LNCAP (cell line): ENCODE data around the gene SLC18A3.

Experiments
- TF ChIP-seq, protein P1 (sequence below): fragments of 450-650 bp; IDR thresholded peaks from 2 replicates; pipeline ENCODE4 v1.5.1; 2017; ENCODE audit warnings: mild to moderate bottlenecking

Gene SLC18A3

GRCh38 chr10:49610114-49610457, at the start of gene SLC18A3:
Gene SLC18A3, plus strand, starts transcription at chr10:49610310. Its CDS starts 431 bp downstream, at chr10:49610741.
- TF ChIP-seq, protein P1, sequence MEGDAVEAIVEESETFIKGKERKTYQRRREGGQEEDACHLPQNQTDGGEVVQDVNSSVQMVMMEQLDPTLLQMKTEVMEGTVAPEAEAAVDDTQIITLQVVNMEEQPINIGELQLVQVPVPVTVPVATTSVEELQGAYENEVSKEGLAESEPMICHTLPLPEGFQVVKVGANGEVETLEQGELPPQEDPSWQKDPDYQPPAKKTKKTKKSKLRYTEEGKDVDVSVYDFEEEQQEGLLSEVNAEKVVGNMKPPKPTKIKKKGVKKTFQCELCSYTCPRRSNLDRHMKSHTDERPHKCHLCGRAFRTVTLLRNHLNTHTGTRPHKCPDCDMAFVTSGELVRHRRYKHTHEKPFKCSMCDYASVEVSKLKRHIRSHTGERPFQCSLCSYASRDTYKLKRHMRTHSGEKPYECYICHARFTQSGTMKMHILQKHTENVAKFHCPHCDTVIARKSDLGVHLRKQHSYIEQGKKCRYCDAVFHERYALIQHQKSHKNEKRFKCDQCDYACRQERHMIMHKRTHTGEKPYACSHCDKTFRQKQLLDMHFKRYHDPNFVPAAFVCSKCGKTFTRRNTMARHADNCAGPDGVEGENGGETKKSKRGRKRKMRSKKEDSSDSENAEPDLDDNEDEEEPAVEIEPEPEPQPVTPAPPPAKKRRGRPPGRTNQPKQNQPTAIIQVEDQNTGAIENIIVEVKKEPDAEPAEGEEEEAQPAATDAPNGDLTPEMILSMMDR: no peak

- TF ChIP-seq, protein P1: no peak
These were observed 49.6 kb upstream of the SLC18A3 start for GRCh38 chr10:49560526-49560925.

GRCh38 chr10:49562893-49563292, 47.2 kb upstream of the SLC18A3 start:
- TF ChIP-seq, protein P1: no peak

DNA sequence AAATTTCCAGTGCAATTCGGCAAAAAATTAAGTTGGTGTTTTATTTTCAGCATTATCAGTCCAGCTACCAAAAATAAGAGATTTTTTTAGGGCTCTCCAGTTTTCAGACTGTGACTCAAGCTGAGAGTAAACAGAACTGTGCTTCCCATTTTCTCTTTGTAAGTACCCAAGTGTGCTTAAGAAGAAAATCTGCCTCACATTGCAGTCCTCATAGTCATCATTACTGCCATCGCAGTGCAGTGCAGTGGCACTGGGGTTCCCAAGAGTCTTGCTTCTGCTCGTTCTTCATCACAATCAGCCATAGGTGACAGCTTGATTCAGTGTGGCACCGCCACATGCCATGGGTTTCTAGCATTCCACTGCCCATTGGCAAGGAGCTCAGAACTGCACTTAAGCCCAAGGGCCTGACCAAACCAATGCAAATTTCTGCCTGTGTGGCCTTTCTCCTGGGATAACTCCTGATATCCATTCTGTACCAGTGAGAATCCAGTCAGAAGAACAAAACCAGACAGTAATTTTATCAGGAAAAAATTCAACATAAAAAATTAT, 45.6 kb upstream of the SLC18A3 start:
- TF ChIP-seq, protein P1: no peak

GRCh38 chr10:49567810-49568209, 42.3 kb upstream of the SLC18A3 start:
- TF ChIP-seq, protein P1: no peak

DNA sequence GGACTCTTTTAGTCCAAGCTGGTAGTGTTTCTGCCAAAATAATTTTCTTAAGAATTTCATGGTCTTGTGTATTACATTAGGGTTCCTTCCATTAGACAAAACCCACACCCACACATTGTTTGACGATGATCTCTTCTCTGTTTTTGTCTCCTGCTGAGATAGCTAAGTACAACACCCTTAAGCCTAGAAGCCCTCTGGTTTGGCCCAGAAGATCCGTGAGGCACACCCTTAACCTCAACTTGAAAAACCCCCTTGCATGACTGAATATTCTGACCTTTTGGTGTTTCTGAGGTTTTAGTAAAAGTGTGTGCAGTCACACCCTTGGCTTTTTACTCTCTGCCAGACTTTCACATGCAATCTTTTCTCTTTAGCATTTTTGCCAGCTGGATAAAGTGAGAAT, 41.9 kb upstream of the SLC18A3 start:
- TF ChIP-seq, protein P1: no peak

DNA sequence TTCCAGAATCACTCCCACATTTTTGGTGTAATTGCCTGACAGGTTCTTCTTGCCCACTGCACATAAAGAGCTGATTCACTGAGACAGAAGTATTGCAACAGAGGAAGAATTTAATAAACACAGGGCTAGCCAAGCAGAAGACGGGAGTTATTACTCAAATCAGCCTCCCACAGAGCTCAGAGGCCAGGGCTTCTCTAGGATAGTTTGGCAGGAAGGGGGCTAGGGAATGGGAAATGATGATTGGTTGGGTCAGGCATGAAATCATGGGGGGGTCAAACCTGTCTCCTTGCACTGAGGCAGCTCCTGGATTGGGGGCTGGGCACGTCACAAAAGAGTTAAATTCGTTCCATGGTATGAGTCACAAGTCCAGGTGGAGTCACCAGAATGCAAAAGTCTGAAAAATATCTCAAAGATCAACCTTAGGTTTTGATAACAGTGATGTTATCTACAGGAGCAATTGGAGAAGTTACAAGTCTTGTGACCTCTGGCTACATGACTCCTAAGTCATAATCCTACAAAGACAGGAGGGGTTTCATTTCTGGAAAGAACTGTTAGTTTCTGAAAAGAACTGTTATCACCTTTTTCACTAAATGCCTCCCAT, 41.0 kb upstream of the SLC18A3 start:
- TF ChIP-seq, protein P1: no peak

- TF ChIP-seq, protein P1: no peak
These were observed 38.7 kb upstream of the SLC18A3 start for GRCh38 chr10:49571388-49571787.
